ENCODE measurements around the gene TIMP2.

- TF ChIP-seq CTCF (IDR thresholded peaks at IDR 0.05; ENCODE audit: extremely low read depth in 1 of 2, insufficient read depth in 1 of 2, low read depth in 1 of 2, low read length in 2 of 2): no peak
- no peak for TF ChIP-seq JUN (IDR thresholded peaks at IDR 0.05; ENCODE audit: borderline replicate concordance, insufficient read depth, insufficient read length, low read depth)
- TF ChIP-seq MAX (IDR thresholded peaks at IDR 0.05; ENCODE audit: insufficient read depth, insufficient read length): no peak
- TF ChIP-seq GATA2 (IDR thresholded peaks at IDR 0.05; ENCODE audit: insufficient read depth, insufficient read length, low read depth, low read length): no peak
Measured at GRCh38 chr17:78836420-78837021, 88.7 kb downstream of the TIMP2 start.
